RWPE2 (cell line): ENCODE data around the gene TAOK3.
A peak's percentile ranks its signal among the peaks of the same experiment; 100 is the strongest.

Experiments used
- ATAC-seq: fragments of 200-7000 bp; cut with Tn5 transposase; 3 replicates; pipeline ENCODE4 v1.9.1; 2021; ENCODE audit warnings: low read depth
- DNase-seq: peaks from one replicate; pipeline ENCODE4 v3.0.0-alpha.2; 2020; ENCODE audit warnings: low spot score
- H3K27ac ChIP-seq: fragments of 450-650 bp; 2 replicates; pipeline ENCODE4 v1.5.1; 2017; ENCODE audit warnings: mild to moderate bottlenecking; ENCODE audit not compliant: poor library complexity, severe bottlenecking
- H3K27me3 ChIP-seq: fragments of 250-450 bp; sonication (Bioruptor Pico); 2 replicates; pipeline ENCODE4 v1.5.1; 2021; ENCODE audit warnings: mild to moderate bottlenecking, moderate library complexity; ENCODE audit not compliant: insufficient read depth, poor library complexity, severe bottlenecking
- H3K36me3 ChIP-seq: fragments of 250-450 bp; sonication (Bioruptor Pico); 2 replicates; pipeline ENCODE4 v1.5.1; 2020; ENCODE audit warnings: low read depth, mild to moderate bottlenecking, moderate library complexity
- H3K4me1 ChIP-seq: fragments of 250-450 bp; sonication (Bioruptor Pico); 2 replicates; pipeline ENCODE4 v1.5.1; 2021; ENCODE audit warnings: mild to moderate bottlenecking, moderate library complexity; ENCODE audit not compliant: insufficient read depth, poor library complexity, severe bottlenecking
- H3K4me3 ChIP-seq: fragments of 250-450 bp; sonication (Bioruptor Pico); 2 replicates; pipeline ENCODE4 v1.5.1; 2021; ENCODE audit warnings: mild to moderate bottlenecking, moderate library complexity; ENCODE audit not compliant: severe bottlenecking
- H3K9me3 ChIP-seq: fragments of 250-450 bp; sonication (Bioruptor Pico); 2 replicates; pipeline ENCODE4 v1.5.1; 2021; ENCODE audit warnings: mild to moderate bottlenecking, moderate library complexity; ENCODE audit not compliant: severe bottlenecking
- CTCF ChIP-seq: fragments of 450-650 bp; IDR thresholded peaks from one replicate; pipeline ENCODE4 v1.5.1; 2017; ENCODE audit warnings: mild to moderate bottlenecking, moderate library complexity; ENCODE audit not compliant: poor library complexity, severe bottlenecking

TAOK3 gene

GRCh38 chr12:118164798-118165486 is 207.8 kb downstream of the TAOK3 start:
- Histone ChIP-seq H3K9me3 (no peaks in the 10 kb centered on the region), H3K36me3 (peaks cover 37% of the 10 kb centered on the region), H3K4me1 (no peaks in the 10 kb centered on the region), H3K27ac (no peak overlapping the region), H3K4me3 (no peak overlapping the region), H3K27me3 (no peaks in the 10 kb centered on the region)
- DNase-seq, result no peak
- peak; percentile 75 for TF ChIP-seq CTCF
- ATAC-seq, result peak; percentile 51; the same call in 2 of the 3 replicates

- H3K27ac ChIP-seq, result no peak overlapping the region
- no peaks in the 10 kb centered on the region for H3K27me3 ChIP-seq
- H3K36me3 ChIP-seq, result peaks cover 32% of the 10 kb centered on the region
- no peaks in the 10 kb centered on the region for H3K9me3 ChIP-seq
- H3K4me1 ChIP-seq, result no peaks in the 10 kb centered on the region
- no peak overlapping the region for H3K4me3 ChIP-seq
- TF ChIP-seq CTCF, result no peak
- ATAC-seq (no peak), DNase-seq (no peak)
Observed at GRCh38 chr12:118160536-118160935, 212.2 kb downstream of the TAOK3 start.

- no peaks in the 10 kb centered on the region for H3K4me1 ChIP-seq
- no peak for DNase-seq
- no peak overlapping the region for H3K4me3 ChIP-seq
- H3K9me3 ChIP-seq, result no peaks in the 10 kb centered on the region
- H3K27me3 ChIP-seq, result no peaks in the 10 kb centered on the region
- no peak for ATAC-seq
- TF ChIP-seq CTCF, result no peak
- peaks cover 23% of the 10 kb centered on the region for H3K36me3 ChIP-seq
- no peak overlapping the region for H3K27ac ChIP-seq
Observed at GRCh38 chr12:118151755-118152154, 221.0 kb downstream of the TAOK3 start.

- peaks cover 30% of the 10 kb centered on the region for H3K36me3 ChIP-seq
- no peaks in the 10 kb centered on the region for H3K9me3 ChIP-seq
- no peaks in the 10 kb centered on the region for H3K27me3 ChIP-seq
- no peak for TF ChIP-seq CTCF
- DNase-seq (no peak), ATAC-seq (no peak)
- no peak overlapping the region for H3K4me3 ChIP-seq
- no peaks in the 10 kb centered on the region for H3K4me1 ChIP-seq
- no peak overlapping the region for H3K27ac ChIP-seq
Observed at GRCh38 chr12:118150625-118151024, 222.1 kb downstream of the TAOK3 start.

- H3K27ac ChIP-seq, result no peak overlapping the region
- H3K4me1 ChIP-seq, result no peaks in the 10 kb centered on the region
- no peaks in the 10 kb centered on the region for H3K9me3 ChIP-seq
- no peak for TF ChIP-seq CTCF
- no peaks in the 10 kb centered on the region for H3K27me3 ChIP-seq
- no peak overlapping the region for H3K4me3 ChIP-seq
- peaks cover 46% of the 10 kb centered on the region for H3K36me3 ChIP-seq
- no peak for ATAC-seq
- no peak for DNase-seq
Observed at GRCh38 chr12:118148287-118148686, 224.4 kb downstream of the TAOK3 start.
